Measurements from ENCODE around the gene RAB3GAP1. TPM values are rescaled to one million over a fixed set of nuclear protein-coding genes. Genes with fewer than 3 reads are reported as not detected.

Gene RAB3GAP1
- total and polyA plus RNA-seq, 2 of the 4 experiments (the other 2 are of a cell fraction): 21.2 to 65.8 TPM

DNA sequence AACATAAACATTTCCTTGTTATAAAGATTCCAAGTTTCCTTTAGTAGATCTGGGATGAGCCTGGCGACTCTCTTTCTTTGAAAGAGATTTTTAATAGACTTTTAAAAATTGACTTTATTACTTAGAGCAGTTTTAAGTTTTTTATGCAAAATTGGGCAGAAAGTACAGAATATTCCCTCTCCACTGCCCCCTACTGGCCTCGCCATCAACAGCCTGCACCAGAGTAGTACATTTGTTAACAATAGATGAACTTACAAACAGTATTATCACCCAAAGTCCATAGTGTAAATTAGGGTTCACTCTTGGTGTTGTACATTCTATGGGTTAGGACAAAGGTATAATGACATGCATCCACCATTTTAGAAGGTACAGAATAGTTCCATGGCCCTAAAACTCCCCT, 8.7 kb upstream of the RAB3GAP1 start:
- POLR2A ChIA-PET (ENCODE audit: unreplicated experiment): no interaction called here
- no peak for ATAC-seq (ENCODE audit: low read depth)
- intact Hi-C loops (cut with micrococcal nuclease): no loop called here

More for the DNA sequence above, 8.7 kb upstream of the RAB3GAP1 start:
- no peaks in the 10 kb centered on the region for H3K9me3 ChIP-seq (ENCODE audit: control insufficient read depth, insufficient read depth, low read length)
- no peak overlapping the region for H3K4ac ChIP-seq (ENCODE audit: low read depth, low read length)
- H4K91ac ChIP-seq (ENCODE audit: insufficient read depth, low read depth, low read length): no peak overlapping the region
- dilution Hi-C loops (cut with HindIII; ENCODE audit: low sequenced_read_pairs, unreplicated experiment) (no loop called here), in situ Hi-C loops (cut with MboI; ENCODE audit: low sequenced_read_pairs) (no loop called here)
- no peak overlapping the region for H3K18ac ChIP-seq (ENCODE audit: low read depth, low read length)
- H3K4me2 ChIP-seq (ENCODE audit: low read depth, low read length): no peak overlapping the region
- no peak overlapping the region for H3K27ac ChIP-seq (ENCODE audit: insufficient read depth, low read length)
- no peak overlapping the region for H2BK5ac ChIP-seq (ENCODE audit: low read depth, low read length, poor library complexity, severe bottlenecking)
- H3K9me1 ChIP-seq (ENCODE audit: insufficient read depth, low read length): no peaks in the 10 kb centered on the region
- no peak overlapping the region for H2BK120ac ChIP-seq (ENCODE audit: low read depth, low read length)
- no peak overlapping the region for H3K23ac ChIP-seq (ENCODE audit: low read depth, low read length)
- H3K14ac ChIP-seq (replicated peaks; ENCODE audit: low read depth, low read length): no peak overlapping the region
- no peak overlapping the region for H4K8ac ChIP-seq (ENCODE audit: low read depth in 2 of 2, low read length in 2 of 2)
- no peaks in the 10 kb centered on the region for H4K20me1 ChIP-seq (ENCODE audit: insufficient read depth, low read length)
- no peak for TF ChIP-seq RAD21 (IDR thresholded peaks at IDR 0.05; ENCODE audit: low read length)
- TF ChIP-seq, protein P1, sequence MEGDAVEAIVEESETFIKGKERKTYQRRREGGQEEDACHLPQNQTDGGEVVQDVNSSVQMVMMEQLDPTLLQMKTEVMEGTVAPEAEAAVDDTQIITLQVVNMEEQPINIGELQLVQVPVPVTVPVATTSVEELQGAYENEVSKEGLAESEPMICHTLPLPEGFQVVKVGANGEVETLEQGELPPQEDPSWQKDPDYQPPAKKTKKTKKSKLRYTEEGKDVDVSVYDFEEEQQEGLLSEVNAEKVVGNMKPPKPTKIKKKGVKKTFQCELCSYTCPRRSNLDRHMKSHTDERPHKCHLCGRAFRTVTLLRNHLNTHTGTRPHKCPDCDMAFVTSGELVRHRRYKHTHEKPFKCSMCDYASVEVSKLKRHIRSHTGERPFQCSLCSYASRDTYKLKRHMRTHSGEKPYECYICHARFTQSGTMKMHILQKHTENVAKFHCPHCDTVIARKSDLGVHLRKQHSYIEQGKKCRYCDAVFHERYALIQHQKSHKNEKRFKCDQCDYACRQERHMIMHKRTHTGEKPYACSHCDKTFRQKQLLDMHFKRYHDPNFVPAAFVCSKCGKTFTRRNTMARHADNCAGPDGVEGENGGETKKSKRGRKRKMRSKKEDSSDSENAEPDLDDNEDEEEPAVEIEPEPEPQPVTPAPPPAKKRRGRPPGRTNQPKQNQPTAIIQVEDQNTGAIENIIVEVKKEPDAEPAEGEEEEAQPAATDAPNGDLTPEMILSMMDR (conservative IDR thresholded peaks at IDR 0.05; ENCODE audit: low read depth, low read length): peak; percentile 38
- no peak overlapping the region for H2AK5ac ChIP-seq (ENCODE audit: low read depth, low read length)
- H3K56ac ChIP-seq (ENCODE audit: extremely low read depth, insufficient read depth, low read length): no peak overlapping the region
- H3K27me3 ChIP-seq (ENCODE audit: control insufficient read depth, insufficient read depth, low read length): peaks cover 8% of the 10 kb centered on the region; the same call in 1 of the 2 replicates
- CTCF ChIA-PET: no interaction called here
- no TSS peak for BruUV-seq (replicated peaks)
- H3K9ac ChIP-seq (ENCODE audit: low read depth, low read length): no peak overlapping the region
- H4K5ac ChIP-seq (ENCODE audit: low read depth, low read length): no peak overlapping the region
- no CpG with 5 or more reads among the region's 2 CpGs for WGBS, 2 experiments (ENCODE audit: extremely low coverage in 2 of 2, insufficient read length in 1 of 2)
- DNase-seq: no peak
- no peaks in the 10 kb centered on the region for H3K4me1 ChIP-seq (ENCODE audit: control insufficient read depth, insufficient read depth, low read length)
- no peak overlapping the region for H3K4me3 ChIP-seq (ENCODE audit: insufficient read depth, low read depth, low read length)
- H2AFZ ChIP-seq (replicated peaks; ENCODE audit: low read length, poor library complexity): no peak overlapping the region
- H2BK15ac ChIP-seq (ENCODE audit: low read depth, low read length): no peak overlapping the region
- no peaks in the 10 kb centered on the region for H3K79me1 ChIP-seq (ENCODE audit: low read depth in 1 of 2, low read length in 2 of 2)
- H3K36me3 ChIP-seq (ENCODE audit: control insufficient read depth, insufficient read depth, low read length): no peaks in the 10 kb centered on the region
- H2BK20ac ChIP-seq (ENCODE audit: low read depth, low read length): no peak overlapping the region
- H2AK9ac ChIP-seq (replicated peaks; ENCODE audit: low read depth, low read length, poor library complexity): no peak overlapping the region
